Choroid plexus epithelial cell (primary cell): Measurements from ENCODE around the gene STEEP1.
A peak's percentile ranks its signal among the peaks of the same experiment; 100 is the strongest.
"Not testable (repeated sequence)": the region's sequence is repeated elsewhere in the genome, so short reads cannot be mapped to it uniquely, and the experiment has no call there.

Experiments used
- DNase-seq: peaks from one replicate; pipeline ENCODE4 v3.0.0-alpha.2; 2010; ENCODE audit warnings: low read depth
- H3K4me3 ChIP-seq: 2 replicates; pipeline ENCODE4 v1.5.1; 2011; ENCODE audit warnings: low read depth, mild to moderate bottlenecking, control low read depth, low read length, moderate library complexity
- TF ChIP-seq, protein P1 (sequence below): conservative IDR thresholded peaks from 2 replicates; pipeline ENCODE4 v1.5.1; 2011; ENCODE audit warnings: low read depth, mild to moderate bottlenecking, control low read depth, inconsistent platforms, low read length, moderate library complexity

The STEEP1 gene

DNA sequence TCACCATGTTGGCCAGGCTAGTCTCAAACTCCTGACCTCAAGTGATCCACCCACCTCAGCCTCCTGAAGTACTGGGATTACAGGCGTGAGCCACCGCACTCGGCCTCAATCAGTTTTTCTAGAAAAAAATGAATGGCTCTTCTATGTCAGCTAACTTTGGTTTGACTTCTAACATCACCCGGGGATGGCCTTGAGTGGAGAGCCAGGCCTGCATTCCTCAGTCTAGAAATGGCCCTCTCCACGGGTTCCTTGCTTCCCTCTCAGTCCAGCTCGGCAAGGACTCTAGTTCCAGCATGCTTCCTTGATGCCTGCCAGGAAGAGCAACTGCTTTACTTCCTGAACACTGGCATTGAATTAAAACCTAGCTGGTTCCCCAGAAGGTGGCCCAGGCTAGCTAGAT is 58.0 kb downstream of the STEEP1 start:
- H3K4me3 ChIP-seq: no peak overlapping the region
- no peak for DNase-seq
- TF ChIP-seq, protein P1, sequence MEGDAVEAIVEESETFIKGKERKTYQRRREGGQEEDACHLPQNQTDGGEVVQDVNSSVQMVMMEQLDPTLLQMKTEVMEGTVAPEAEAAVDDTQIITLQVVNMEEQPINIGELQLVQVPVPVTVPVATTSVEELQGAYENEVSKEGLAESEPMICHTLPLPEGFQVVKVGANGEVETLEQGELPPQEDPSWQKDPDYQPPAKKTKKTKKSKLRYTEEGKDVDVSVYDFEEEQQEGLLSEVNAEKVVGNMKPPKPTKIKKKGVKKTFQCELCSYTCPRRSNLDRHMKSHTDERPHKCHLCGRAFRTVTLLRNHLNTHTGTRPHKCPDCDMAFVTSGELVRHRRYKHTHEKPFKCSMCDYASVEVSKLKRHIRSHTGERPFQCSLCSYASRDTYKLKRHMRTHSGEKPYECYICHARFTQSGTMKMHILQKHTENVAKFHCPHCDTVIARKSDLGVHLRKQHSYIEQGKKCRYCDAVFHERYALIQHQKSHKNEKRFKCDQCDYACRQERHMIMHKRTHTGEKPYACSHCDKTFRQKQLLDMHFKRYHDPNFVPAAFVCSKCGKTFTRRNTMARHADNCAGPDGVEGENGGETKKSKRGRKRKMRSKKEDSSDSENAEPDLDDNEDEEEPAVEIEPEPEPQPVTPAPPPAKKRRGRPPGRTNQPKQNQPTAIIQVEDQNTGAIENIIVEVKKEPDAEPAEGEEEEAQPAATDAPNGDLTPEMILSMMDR: no peak

DNA sequence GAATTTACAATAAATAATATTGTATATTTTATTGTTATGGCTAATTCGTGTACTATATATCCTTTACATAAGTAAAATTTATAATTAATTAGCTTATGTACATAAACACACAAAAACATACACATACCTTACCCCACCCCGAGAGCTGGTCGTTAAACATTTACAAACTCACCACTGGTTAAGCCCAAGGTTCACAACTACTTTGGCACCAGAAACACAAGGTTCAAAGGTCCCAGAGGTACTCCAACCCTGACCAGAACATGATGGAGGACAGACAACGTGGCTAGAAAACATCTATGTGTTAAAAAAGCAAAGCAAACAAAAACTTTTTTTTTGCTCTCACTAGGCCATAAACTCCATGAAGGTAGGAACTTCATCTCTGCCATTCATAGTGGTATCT is 59.3 kb downstream of the STEEP1 start:
- TF ChIP-seq, protein P1: no peak
- DNase-seq: no peak
- no peak overlapping the region for H3K4me3 ChIP-seq

DNA sequence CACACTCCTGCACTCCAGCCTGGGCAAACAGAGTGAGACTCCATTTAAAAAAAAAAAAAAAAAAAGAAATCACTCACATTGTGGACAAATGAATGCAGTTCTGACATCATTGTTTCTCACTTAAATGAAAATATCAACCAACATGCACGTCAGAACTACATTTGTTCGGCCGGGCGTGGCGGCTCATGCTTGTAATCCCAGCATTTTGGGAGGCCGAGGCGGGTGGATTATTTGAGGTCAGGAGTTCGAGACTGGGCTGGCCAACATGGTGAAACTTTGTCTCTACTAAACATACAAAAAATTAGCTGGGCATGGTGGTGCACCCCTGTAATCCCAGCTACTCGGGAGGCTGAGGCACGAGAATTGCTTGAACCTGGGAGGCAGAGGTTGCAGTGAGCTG is 60.1 kb downstream of the STEEP1 start:
- not testable (repeated sequence) for H3K4me3 ChIP-seq, DNase-seq

DNA sequence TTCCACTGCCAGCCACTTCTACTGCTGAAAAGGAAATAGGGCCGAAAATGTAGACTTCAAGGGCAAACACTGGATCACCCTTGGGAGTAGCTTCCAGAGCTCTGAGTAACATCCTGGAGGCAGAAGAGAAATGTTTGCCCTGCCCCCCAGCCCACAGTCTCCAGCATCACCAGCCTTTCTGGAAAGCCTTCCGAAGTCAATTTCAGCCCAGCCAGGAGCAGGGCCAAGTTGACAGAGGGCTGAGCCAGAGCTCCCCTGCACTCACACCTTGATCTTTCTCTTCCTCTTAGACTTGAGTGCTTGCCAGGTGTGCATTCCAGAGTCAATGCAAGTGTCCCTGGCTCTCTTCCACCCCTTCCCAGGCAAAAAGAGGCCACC is 61.7 kb downstream of the STEEP1 start:
- TF ChIP-seq, protein P1: no peak
- no peak overlapping the region for H3K4me3 ChIP-seq
- peak; percentile 86 for DNase-seq

DNA sequence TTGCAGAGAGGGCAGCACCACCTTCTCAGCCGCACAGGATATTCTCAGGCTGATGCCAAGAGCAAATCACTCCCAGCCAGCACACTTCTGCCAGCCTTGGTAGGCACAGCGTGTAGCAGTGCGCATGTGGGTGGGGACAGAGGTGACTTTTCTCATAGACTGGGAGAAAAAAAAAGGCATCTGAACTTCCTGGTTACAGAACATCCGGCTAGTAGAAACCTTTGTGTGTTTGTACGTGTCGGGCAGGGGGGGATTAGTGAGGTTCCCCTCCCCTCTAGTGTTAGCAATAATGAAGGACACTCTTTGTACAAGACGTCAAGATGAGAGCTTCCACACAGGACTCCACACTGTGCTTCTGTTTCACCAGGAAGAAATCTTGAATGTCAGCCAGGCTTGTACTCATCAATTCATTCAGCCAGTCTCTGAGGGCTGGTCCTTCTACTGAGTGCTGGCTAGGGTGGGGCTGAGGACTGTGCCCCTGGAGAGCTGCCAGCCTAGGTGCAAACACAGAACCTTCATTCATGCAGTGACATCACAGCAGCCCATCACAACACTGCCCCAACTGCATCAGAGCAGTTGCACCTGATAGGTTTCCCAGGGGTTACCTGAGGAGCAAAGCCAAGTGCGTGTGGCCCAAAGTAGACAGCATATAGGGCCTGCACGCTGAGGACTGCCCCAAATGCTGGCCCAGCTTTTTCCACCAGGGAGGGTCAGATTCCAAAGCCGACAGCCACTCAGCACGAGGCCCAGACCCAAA is 62.3 kb downstream of the STEEP1 start:
- TF ChIP-seq, protein P1: peak; percentile 5
- peak; percentile 53 for DNase-seq
- H3K4me3 ChIP-seq: no peak overlapping the region

DNA sequence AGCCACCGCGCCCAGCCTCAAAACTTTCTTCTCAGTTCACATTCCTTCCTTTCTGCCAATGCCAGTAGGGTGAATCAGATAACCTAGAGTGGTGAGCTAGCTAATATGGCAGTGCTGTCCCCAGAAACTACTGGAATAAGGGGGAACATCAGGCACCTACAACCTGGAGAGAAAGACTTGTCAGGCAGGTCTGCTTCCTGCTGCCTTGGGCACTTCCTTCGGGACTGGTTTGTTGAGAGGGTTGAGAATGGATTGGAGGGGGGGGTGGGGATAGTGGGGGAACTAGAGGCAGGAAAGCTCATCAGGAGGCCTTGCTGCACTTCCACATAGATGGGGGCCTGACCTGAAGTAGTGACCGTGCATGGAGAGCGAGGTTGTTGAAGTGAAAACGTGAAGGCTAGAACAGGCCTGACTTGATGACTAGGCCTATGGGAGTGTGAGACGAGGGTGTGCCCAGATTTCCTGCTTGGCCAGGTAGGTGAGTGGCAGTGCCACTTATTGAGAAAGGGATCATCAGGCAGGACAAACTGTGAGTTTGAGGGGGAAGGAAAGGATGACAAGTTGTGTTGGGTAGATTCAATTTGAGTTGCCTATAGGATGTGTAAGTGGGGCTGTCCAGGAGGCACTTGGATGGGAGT is 63.6 kb downstream of the STEEP1 start:
- H3K4me3 ChIP-seq: no peak overlapping the region
- TF ChIP-seq, protein P1: no peak
- no peak for DNase-seq

DNA sequence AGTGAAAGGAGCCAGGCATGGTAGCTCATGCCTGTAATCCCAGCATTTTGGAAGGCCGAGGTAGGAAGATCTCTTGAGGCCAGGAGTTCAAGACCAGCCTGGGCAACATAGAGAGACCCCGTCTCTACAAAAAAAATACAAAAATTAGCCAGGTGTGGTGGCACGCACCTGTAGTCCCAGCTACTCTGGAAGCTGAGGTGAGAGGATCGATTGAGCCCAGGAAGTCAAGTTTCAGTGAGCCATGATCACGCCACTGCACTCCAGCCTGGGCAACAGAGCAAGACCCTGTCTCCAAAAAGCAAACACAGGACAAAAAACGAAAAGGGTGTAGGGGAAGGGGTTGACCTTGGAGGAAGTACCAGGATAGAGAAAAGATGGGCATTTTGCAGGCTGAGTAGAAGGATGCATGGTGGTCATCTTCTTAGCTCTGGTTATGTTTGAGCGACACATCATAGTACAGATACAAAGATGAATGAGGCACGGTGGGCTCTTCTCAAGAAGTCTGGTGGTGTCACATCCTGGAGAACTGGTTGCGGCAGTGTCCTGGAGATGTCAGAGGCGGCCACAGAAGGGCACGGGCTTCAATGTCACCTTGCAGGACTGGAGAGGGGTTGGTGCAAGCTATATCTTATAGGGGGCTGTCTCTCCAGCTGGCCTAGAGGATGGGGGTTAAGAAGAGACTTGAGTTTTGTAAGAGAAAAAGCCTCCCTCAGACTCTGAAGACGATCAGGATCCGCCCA is 65.0 kb downstream of the STEEP1 start:
- TF ChIP-seq, protein P1: no peak
- H3K4me3 ChIP-seq: no peak overlapping the region
- no peak for DNase-seq
